GM20000 (cell line): Measurements from ENCODE around the gene HHEX.

Experiments
- DNase-seq: peaks from one replicate; pipeline ENCODE4 v3.0.0; 2012; ENCODE audit warnings: low spot score
- TF ChIP-seq, protein P1 (sequence below): IDR thresholded peaks from 2 replicates; pipeline ENCODE4 v1.5.1; 2012; ENCODE audit warnings: mild to moderate bottlenecking, control low read depth; ENCODE audit errors: extremely low read depth, missing control alignments

The HHEX gene

DNA sequence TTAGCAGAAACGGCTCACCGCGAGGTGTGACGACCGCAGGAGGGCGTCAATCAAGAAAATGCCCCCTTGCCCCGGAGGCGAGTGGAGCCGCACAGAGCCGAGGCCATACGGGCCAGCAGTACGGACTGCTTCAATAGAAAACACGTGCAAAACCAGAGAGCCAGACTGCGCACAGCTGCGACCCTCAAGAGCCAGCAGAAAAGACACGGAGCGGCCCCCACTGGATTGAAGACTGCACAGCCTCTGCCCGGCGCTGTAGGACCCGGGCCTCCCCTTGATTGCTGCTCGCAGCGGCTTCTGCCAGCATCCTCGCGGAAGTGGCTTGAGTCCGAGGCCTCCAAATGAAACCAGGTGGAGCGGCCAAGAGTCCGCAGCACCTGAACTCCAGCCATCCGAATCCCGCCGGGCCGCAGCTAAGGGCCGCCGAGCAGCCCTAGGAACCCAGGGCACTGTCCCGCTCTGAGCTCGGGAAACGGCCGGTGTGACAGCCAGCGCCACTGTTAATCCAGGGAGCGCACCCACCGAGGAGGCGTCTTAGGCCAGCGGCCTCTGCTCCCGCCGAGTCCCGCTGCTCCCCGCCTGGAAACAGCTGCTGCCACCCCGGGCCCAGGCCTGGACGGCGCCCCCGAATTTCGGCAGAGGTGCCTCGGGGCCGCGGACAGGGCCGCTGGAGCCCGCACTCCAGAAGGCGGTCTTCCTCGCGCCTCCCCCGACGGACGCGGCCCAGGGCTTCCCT is 660 bp upstream of the HHEX start:
- TF ChIP-seq, protein P1, sequence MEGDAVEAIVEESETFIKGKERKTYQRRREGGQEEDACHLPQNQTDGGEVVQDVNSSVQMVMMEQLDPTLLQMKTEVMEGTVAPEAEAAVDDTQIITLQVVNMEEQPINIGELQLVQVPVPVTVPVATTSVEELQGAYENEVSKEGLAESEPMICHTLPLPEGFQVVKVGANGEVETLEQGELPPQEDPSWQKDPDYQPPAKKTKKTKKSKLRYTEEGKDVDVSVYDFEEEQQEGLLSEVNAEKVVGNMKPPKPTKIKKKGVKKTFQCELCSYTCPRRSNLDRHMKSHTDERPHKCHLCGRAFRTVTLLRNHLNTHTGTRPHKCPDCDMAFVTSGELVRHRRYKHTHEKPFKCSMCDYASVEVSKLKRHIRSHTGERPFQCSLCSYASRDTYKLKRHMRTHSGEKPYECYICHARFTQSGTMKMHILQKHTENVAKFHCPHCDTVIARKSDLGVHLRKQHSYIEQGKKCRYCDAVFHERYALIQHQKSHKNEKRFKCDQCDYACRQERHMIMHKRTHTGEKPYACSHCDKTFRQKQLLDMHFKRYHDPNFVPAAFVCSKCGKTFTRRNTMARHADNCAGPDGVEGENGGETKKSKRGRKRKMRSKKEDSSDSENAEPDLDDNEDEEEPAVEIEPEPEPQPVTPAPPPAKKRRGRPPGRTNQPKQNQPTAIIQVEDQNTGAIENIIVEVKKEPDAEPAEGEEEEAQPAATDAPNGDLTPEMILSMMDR: no peak
- DNase-seq: peak; percentile 50

DNA sequence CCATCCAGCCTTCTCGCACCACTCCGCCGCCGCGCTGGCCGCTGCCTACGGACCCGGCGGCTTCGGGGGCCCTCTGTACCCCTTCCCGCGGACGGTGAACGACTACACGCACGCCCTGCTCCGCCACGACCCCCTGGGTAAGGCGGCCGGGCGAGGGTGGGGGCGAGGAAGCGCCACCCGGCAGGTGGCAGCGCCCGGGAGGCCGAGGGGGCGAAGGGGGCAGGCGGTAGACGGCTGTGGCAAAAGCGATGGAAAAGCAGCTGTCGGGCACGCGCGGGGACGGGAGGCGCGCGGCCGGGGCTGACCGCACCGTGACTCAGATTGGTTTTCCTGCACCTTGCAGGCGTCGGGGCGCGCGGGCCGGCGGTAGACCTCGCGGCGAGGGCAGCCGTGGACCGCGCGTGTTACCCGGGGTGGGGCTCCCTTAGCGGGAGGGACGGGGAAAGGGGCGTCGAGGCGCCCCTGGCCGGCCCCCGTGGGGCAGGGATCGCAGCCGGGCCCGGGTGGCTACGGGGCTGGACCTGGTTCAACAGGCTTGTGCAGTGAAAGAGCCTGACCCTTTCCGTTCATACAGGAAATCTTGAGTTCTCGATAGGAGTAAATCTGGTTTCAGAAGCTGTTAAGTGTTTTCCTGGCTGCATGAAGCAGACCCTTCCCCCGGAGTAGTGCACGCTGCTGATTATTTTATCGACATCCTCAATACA is 608 bp downstream of the HHEX start:
- TF ChIP-seq, protein P1: no peak
- peak; percentile 68 for DNase-seq

DNA sequence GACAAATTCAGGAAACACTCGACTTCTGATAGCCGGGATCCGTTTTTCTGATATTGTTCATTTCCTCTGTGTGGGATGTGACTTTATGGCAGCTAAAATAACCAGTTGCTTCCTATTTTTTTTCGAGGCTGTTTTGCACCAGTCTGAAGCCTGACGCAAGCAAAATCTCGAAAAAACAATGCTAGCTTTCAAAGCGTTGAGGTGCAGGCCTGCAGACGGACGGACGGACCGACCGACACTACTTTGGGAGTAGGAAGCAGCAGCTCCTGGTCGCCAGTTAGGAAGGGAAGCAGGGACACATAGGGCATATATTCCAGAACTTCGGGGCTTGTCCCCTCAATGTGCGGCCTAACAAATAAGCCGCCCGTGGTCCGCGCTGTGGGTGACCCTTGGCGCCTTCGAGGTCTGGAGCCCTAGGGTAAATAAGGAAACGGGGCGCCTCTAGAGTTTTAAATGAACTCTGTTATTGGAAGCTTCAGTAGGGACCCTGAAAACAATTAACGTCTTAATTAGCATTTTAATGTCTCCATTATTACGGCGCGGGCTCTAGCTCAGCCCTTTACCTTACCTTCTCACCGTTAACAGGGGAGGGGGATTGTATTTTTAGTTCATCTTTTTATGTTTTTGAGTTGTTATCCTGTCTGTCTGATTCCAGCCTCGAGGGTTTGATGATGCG is 1.3 kb downstream of the HHEX start:
- peak; percentile 27 for DNase-seq
- TF ChIP-seq, protein P1: no peak

DNA sequence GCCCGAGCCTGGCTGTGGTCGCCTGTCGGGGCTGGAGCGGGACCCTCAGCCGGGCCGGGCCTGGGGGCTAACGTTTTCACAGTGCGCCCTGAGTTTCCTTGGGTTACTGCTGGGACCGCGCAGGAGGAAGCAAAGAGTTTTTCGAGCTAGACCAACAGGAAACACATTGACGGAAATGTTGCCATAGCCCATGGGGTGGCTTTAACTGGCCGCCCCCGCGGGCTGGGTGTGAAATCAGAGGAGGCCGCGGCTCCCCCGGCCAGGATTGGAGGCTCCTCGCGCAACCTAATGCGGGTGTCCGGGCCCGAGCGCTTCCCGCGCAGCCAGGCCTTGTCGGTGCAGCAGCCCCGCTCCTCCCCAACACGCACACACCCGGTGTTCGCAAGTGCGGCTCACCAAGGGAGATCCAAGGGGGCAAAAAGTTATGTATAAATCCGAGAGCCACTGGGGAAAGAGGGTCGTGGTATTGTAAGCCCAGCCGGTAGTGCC is 1.9 kb downstream of the HHEX start:
- TF ChIP-seq, protein P1: no peak
- DNase-seq: peak; percentile 64

DNA sequence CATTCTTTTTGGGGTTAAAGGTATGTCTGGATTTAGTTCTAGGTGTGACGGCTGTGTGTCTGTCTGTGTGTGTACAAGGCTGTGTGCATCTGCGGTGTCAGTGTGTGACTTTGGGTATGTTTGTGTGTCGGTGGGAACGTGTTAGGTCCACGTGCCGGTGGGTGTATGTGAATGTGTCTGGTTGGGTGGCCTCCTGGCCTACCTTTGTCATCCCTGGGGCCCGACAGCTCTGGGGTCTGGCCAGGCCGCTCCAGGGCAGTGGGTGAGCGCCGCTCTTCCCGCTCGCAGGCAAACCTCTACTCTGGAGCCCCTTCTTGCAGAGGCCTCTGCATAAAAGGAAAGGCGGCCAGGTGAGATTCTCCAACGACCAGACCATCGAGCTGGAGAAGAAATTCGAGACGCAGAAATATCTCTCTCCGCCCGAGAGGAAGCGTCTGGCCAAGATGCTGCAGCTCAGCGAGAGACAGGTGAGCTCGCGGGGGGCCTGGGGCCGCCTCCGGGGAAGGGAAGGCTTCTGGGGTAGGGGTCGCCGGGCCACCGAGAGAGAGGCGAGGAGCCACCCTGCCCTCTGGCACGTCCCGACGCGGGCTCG is 2.4 kb downstream of the HHEX start:
- DNase-seq: no peak
- TF ChIP-seq, protein P1: no peak

DNA sequence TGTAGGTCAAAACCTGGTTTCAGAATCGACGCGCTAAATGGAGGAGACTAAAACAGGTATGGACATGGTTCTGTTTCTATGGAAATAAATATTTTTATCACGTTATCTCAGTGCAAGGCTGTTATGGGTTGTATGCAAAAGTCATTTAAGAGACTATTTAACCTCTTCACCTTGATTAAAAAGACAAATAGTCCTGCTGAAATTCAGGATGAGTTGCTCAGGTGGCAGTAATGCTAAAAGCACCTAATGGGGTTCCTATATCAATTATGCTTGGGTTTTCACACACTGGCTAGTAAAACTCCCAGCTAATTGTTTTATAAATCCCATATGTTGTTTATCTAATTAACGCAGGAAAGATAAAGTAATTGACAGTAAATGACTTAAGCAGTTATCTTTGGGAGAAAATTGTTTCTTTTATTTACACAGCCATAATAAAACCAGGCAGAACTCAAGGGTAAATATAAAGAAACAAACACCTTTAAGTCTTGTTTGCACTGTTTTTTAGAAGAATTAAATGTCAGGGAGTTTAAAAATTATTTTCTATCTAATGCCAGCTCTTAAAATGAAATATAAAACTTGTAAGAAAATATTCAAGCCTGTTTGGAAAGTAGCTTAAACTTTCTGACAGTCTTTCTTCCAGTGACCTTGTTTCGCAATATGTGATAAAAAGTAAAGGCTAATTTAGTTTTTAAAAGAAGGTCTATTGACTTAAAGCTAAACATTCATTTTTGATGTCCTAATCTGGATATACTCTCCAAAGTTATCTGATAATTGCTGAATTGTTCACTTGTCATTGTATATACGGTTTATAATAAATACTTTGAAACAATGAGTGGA is 3.2 kb downstream of the HHEX start:
- no peak for DNase-seq
- TF ChIP-seq, protein P1: no peak
